NCI-H1436 (cell line): Measurements from ENCODE around the gene ZNF827.

ENCODE experiments used
- DNase-seq: peaks from one replicate; lab custom pipeline; 2025; lab: John Stamatoyannopoulos, UW

The ZNF827 gene

DNA sequence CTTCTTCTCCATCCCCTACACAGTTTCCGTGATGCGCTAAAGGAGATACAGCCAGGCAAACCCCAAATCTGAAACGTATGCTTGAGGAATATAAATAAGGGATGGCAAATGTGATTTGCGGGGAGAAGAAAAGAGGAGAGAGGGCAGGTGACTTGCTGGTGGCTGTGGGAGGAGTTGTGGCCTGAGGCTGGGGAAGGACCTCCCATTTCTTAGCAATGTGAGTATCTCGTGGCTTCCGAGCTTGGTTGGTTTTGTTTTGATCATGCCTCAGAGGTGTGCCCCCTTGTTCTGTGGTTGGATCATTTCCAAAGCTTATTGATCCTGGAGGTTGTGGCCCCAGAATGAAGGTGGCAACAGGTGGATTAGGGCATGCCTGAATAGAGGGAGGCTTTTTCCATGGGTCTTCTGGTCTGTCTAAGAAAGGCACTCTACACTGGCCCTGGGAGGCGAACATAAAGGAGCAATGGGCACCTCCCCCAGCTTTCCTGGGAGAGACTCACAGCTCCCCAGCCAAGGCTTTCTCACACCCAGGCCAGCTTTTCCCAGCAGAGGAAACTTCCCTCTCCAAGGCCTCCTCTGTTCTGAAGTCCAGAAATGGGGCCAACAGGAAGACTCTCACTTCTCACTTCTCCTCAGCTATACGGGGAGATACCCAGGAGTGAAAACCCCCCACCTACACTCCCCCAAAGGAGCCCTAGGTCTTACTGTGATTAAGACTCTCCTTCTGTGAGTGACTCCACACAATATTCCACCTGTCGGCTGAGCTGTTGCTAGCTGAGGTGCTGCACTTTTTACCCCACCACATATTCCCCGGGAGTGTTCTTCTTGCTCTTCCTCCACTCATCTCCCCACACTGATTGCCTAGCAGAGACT lies 218.6 kb downstream of the ZNF827 start:
- DNase-seq: no peak

DNA sequence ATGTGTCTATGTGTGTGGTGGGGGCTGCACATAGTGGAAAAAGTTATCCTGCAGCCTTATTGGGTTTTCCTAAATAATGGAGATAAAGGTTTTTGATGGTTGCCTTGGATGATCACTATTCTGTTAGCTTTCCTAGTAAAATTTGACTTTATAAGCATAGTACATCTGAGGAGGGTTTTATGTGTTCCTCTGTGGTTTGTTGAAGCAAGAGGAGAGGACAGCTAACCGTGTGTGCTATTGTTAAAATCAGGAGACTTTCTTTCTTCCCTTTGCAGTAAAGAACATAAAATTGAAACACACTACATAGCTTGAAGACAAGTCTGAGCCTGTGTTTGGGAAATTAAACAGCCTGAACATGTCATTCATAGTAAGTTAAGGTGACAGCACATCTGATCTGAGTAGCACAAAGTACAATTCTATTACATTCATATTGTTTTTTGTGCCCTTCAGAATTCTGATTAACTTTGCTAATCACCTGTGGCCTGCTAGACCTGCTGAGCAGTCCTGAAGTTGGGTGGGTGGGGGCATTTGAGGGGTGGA lies 221.9 kb downstream of the ZNF827 start:
- DNase-seq: no peak

GRCh38 chr4:145716200-145716599 lies 222.4 kb downstream of the ZNF827 start:
- DNase-seq: no peak

DNA sequence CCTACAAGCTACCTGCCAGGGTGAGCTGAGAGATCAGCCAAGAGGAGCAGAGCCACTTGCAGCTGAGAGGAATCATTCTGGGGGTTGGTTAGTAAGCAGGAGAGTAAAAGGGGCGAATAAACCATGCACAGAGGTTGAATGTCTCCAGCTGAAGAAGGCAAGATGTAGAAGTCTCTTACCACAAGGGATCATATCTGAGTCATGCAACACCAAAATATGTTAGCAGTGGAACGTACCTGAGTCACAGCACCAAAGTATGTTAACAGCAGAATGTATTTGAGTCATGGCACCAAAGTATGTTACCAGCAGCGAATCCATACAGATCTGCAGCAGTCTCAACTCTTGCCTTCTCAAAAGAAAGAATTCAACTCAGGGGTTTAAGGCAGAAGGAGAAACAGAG lies 228.8 kb downstream of the ZNF827 start:
- no peak for DNase-seq

DNA sequence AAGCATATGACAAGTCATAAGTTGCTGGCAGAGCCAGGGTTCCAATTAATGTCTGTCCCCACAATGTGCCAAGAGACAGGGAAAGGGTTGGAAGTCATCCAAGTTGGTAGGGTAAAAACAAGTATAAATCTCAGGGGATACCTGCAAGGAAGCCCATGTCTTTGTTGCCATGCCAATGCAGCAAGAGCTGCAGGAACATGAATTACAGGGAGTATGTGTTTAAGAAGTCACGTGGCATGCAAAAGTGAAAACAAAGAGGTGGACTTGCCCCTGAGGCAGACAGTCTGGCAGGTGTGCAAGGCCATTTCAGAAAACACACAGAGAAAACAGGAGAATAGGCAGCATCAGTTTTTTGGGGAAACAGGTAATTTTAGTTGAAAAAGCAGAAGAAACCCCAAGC lies 229.3 kb downstream of the ZNF827 start:
- peak; percentile 80 for DNase-seq
